HEK293T (cell line): ENCODE data around the gene TBCC.

Experiments
- ARNT ChIP-seq: fragments of 450-650 bp; IDR thresholded peaks from 2 replicates; pipeline ENCODE4 v1.6.1; 2017; ENCODE audit warnings: mild to moderate bottlenecking
- HDGF ChIP-seq: fragments of 450-650 bp; IDR thresholded peaks from 2 replicates; pipeline ENCODE4 v1.6.1; 2017; ENCODE audit warnings: antibody characterized with exemption, borderline replicate concordance
- SUZ12 ChIP-seq: fragments of 450-650 bp; IDR thresholded peaks from 2 replicates; pipeline ENCODE4 v1.6.1; 2016; ENCODE audit warnings: mild to moderate bottlenecking
- TARDBP ChIP-seq: fragments of 450-650 bp; IDR thresholded peaks from 2 replicates; pipeline ENCODE4 v1.6.1; 2016

GRCh38 chr6:42782689-42783176 is 36.8 kb upstream of the TBCC start:
- no peak for TF ChIP-seq TARDBP
- TF ChIP-seq HDGF = no peak
- no peak for TF ChIP-seq SUZ12
- TF ChIP-seq ARNT = no peak
